ENCODE measurements around the gene BAHCC1. TPM values are rescaled to one million over a fixed set of nuclear protein-coding genes. Genes with fewer than 3 reads are reported as not detected.

The BAHCC1 gene
- total RNA-seq, 1 experiment from 2014 or later, result 9.9 TPM

DNA sequence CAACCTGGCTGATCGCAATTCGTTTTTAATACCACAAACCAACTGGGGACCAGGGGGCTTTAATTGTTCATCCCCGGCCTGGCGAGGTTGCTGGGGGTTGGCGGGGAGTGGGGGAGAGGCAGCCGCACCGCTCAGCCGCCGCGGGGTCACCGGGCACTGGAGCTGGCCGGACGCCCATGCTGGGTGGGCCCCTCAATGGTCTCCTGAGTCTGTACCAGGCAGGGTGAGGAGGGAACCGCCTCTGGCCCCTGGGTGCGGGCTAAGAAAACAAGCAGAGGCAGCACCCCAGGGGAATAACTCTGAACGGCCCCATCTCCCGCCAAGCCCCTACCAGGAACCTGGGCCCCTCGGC lies 73.5 kb downstream of the BAHCC1 start:
- Histone ChIP-seq H3K27me3 (ENCODE audit: low read length) (no peaks in the 10 kb centered on the region), H3K9ac (ENCODE audit: low read length) (no peak overlapping the region), H3K79me2 (ENCODE audit: low read length) (no peaks in the 10 kb centered on the region), H3K4me3 (ENCODE audit: low read length) (no peak overlapping the region), H3K4me1 (ENCODE audit: insufficient read depth, low read length) (no peaks in the 10 kb centered on the region), H3K36me3 (ENCODE audit: low read depth, low read length) (no peaks in the 10 kb centered on the region), H3F3A (ENCODE audit: low read length, unreplicated experiment) (no peaks in the 10 kb centered on the region), H3K4me2 (ENCODE audit: low read length) (no peak overlapping the region), H3K27ac (ENCODE audit: low read length) (no peak overlapping the region), H4K20me1 (ENCODE audit: low read length) (no peaks in the 10 kb centered on the region), H2AFZ (ENCODE audit: low read length) (no peak overlapping the region), H3K9me3 (ENCODE audit: low read length) (no peaks in the 10 kb centered on the region), H3K9me2 (replicated peaks; ENCODE audit: low read length) (no peaks in the 10 kb centered on the region)
- CTCF ChIA-PET, result no interaction called here
- DNase-seq (no peak), ATAC-seq (no peak)
- intact Hi-C loops (cut with micrococcal nuclease), result no loop called here
- TF ChIP-seq EZH2phosphoT487 (IDR thresholded peaks at IDR 0.05; ENCODE audit: borderline replicate concordance, low read length) (no peak), EZH2 (IDR thresholded peaks at IDR 0.05; ENCODE audit: low read length, unreplicated experiment) (no peak)
- TF ChIP-seq, protein P1, sequence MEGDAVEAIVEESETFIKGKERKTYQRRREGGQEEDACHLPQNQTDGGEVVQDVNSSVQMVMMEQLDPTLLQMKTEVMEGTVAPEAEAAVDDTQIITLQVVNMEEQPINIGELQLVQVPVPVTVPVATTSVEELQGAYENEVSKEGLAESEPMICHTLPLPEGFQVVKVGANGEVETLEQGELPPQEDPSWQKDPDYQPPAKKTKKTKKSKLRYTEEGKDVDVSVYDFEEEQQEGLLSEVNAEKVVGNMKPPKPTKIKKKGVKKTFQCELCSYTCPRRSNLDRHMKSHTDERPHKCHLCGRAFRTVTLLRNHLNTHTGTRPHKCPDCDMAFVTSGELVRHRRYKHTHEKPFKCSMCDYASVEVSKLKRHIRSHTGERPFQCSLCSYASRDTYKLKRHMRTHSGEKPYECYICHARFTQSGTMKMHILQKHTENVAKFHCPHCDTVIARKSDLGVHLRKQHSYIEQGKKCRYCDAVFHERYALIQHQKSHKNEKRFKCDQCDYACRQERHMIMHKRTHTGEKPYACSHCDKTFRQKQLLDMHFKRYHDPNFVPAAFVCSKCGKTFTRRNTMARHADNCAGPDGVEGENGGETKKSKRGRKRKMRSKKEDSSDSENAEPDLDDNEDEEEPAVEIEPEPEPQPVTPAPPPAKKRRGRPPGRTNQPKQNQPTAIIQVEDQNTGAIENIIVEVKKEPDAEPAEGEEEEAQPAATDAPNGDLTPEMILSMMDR (conservative IDR thresholded peaks at IDR 0.05; ENCODE audit: low read depth, low read length), result no peak
- POLR2A ChIA-PET (ENCODE audit: unreplicated experiment), result no interaction called here
- BruUV-seq (replicated peaks), result no TSS peak

DNA sequence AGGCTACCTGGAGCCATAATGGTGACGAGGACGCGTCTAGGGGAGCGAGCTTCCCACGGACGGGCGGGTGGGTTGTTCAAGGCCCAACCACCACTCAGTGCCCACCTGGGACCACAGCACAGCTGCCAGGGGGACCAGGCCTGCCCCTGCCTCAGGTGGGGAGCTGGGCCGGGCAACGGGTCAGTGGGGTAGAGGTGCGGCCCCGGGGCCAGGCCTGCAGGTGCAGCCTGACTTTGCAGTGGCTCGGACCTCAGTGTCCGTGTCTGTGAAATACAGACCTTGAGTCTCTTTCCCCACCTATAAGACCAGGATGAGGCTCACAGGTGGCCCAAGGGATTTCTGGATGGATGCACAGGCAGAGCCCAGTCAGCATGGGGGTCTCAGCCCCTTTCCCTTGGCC lies 74.0 kb downstream of the BAHCC1 start:
- Histone ChIP-seq H3K4me1 (ENCODE audit: insufficient read depth, low read length) (no peaks in the 10 kb centered on the region), H3K36me3 (ENCODE audit: low read depth, low read length) (no peaks in the 10 kb centered on the region), H3K27me3 (ENCODE audit: low read length) (no peaks in the 10 kb centered on the region), H3K79me2 (ENCODE audit: low read length) (no peaks in the 10 kb centered on the region), H3K9me2 (replicated peaks; ENCODE audit: low read length) (no peaks in the 10 kb centered on the region), H2AFZ (ENCODE audit: low read length) (no peak overlapping the region), H3K9me3 (ENCODE audit: low read length) (no peaks in the 10 kb centered on the region), H3K27ac (ENCODE audit: low read length) (no peak overlapping the region), H3K4me2 (ENCODE audit: low read length) (no peak overlapping the region), H3F3A (ENCODE audit: low read length, unreplicated experiment) (no peaks in the 10 kb centered on the region), H3K4me3 (ENCODE audit: low read length) (no peak overlapping the region), H3K9ac (ENCODE audit: low read length) (no peak overlapping the region), H4K20me1 (ENCODE audit: low read length) (no peaks in the 10 kb centered on the region)
- intact Hi-C loops (cut with micrococcal nuclease), result no loop called here
- ATAC-seq (no peak), DNase-seq (no peak)
- BruUV-seq (replicated peaks), result no TSS peak
- ChIA-PET POLR2A (ENCODE audit: unreplicated experiment) (no interaction called here), CTCF (no interaction called here)
- no peak for TF ChIP-seq EZH2phosphoT487 (IDR thresholded peaks at IDR 0.05; ENCODE audit: borderline replicate concordance, low read length)
- TF ChIP-seq, protein P1 (conservative IDR thresholded peaks at IDR 0.05; ENCODE audit: low read depth, low read length), result no peak

DNA sequence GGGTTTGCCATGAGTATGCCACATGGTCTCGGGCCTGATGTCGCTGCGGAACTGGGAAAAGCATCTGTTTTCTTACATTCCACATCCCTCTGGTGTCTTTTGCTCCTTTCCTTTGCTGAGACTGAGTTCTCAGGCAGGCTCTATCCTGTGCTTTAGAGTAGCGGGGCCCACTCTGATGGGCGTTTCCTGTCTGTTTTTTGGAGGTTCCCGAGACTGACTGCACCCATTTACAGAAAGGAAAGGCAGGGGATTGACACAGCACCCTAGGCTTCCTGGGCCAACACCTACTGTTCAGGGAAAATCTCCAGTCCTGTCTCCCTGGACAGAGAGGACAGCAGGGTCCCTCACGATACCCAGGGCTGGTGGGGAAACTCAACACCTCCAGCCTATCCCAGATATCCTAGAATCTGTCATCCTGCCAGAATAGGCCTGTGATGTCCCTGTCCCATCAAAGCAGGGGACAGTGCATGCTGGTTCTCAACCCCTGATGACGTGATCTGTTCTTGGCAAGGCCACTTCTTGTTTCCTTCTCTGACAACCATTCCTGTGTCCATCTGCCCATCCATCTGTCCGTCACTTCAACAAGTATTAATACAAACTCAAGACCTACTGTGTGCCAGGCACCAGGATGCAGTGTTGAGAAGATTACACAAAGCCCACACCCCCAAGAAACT lies 75.2 kb downstream of the BAHCC1 start:
- Histone ChIP-seq H3F3A (ENCODE audit: low read length, unreplicated experiment) (no peaks in the 10 kb centered on the region), H3K27me3 (ENCODE audit: low read length) (no peaks in the 10 kb centered on the region), H3K4me2 (ENCODE audit: low read length) (no peak overlapping the region), H3K9me3 (ENCODE audit: low read length) (no peaks in the 10 kb centered on the region), H2AFZ (ENCODE audit: low read length) (no peak overlapping the region), H3K79me2 (ENCODE audit: low read length) (no peaks in the 10 kb centered on the region), H4K20me1 (ENCODE audit: low read length) (no peaks in the 10 kb centered on the region), H3K27ac (ENCODE audit: low read length) (no peak overlapping the region), H3K4me1 (ENCODE audit: insufficient read depth, low read length) (no peaks in the 10 kb centered on the region), H3K36me3 (ENCODE audit: low read depth, low read length) (no peaks in the 10 kb centered on the region), H3K9ac (ENCODE audit: low read length) (no peak overlapping the region), H3K9me2 (replicated peaks; ENCODE audit: low read length) (no peaks in the 10 kb centered on the region), H3K4me3 (ENCODE audit: low read length) (no peak overlapping the region)
- ATAC-seq, result no peak
- BruUV-seq (replicated peaks), result no TSS peak
- ChIA-PET CTCF (no interaction called here), POLR2A (ENCODE audit: unreplicated experiment) (no interaction called here)
- TF ChIP-seq, protein P1 (conservative IDR thresholded peaks at IDR 0.05; ENCODE audit: low read depth, low read length), result no peak
- TF ChIP-seq EZH2phosphoT487 (IDR thresholded peaks at IDR 0.05; ENCODE audit: borderline replicate concordance, low read length), result no peak
- TF ChIP-seq EZH2 (IDR thresholded peaks at IDR 0.05; ENCODE audit: low read length, unreplicated experiment), result no peak
- DNase-seq, result no peak
- intact Hi-C loops (cut with micrococcal nuclease), result no loop called here
